Bone marrow (tissue), 2 donors: ENCODE results near the gene CACNG8.
A peak's percentile ranks its signal among the peaks of the same experiment; 100 is the strongest.

Experiments used
- DNase-seq, 2 donors: peaks; one replicate each; lab custom pipeline; 2025; lab: John Stamatoyannopoulos, UW

Gene CACNG8

DNA sequence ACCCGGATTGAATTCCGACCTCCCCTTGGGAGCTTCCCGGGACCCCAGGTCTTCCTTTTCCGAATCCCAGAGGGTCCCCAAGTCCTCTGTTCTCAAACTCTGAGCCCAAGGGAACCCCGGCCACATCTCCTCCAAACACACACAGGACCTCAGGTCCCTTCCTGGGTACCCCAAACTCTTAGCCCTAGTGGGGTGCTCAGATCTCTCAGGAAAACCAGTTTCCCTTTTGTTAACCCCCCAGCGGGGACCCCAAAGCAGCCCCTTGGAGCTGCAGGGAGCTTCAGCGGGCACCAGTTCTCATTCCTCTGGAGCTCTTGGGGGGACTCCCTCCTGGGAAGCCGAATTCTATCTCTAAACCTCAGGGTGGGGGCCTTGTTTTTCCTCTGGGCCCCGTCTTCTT is 29.5 kb downstream of the CACNG8 start:
- DNase-seq, result no peak

DNA sequence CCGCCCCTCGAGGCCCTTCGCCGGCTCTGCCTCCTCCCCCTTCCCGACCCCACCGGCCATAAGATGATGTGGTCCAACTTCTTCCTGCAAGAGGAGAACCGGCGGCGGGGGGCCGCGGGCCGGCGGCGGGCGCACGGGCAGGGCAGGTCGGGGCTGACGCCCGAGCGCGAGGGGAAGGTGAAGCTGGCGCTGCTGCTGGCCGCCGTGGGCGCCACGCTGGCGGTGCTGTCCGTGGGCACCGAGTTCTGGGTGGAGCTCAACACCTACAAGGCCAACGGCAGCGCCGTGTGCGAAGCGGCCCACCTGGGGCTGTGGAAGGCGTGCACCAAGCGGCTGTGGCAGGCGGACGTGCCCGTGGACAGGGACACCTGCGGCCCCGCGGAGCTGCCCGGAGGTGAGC is 30.1 kb downstream of the CACNG8 start:
- no peak for DNase-seq

DNA sequence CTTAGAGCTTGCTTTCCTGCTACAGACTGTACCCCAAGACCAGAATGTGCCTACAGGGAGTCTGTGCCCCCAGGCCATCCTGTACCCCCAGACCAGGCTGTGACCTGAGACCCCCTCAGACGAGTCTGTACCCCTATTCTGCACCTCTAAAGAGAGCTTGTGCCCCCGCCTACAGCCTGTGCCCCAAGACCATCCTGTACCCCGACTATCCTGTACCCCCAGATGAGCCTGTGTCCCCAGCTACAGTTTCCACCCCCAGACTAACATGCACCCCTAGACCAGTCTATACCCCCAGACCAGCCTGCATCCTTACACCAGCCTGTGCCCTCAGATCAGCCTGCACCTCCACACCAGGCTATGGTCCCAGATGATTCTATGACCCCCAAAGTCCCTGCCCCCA is 30.7 kb downstream of the CACNG8 start:
- no peak for DNase-seq

DNA sequence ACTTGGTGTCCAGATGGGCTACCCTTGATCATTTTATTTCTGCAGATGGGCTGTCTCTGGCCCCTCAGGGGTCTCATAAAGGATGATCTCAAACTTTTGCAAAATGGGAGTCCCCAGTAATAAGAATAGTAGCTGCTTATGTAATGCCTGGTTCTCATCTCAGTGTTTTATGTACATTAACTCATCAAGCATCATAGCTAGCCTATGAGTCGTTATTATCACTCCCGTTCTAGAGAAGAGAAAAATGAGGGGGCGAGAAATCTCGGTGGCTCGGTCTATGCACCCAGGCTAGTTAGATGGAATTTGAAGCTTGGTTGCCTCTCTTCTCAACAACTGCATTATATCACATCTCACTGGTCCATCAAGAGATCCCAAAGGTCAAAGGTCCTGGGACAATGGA is 32.1 kb downstream of the CACNG8 start:
- no peak for DNase-seq

DNA sequence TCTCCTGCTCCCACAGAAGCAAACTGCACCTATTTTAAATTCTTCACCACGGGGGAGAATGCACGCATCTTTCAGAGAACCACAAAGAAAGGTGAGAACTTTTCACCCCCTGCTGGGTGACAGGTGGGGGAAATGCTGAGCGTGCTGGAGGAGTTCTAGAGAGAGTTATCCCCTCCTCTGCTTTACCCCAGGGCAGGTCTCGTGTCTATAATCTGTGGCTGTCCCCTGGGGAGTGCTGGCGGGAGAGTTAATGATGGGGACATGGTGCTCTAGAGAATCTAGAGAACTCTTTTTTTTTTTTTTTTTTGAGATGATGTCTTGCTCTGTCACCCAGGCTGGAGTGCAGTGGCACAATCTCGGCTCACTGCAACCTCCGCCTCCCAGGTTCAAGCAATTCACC is 35.5 kb downstream of the CACNG8 start:
- no peak for DNase-seq

DNA sequence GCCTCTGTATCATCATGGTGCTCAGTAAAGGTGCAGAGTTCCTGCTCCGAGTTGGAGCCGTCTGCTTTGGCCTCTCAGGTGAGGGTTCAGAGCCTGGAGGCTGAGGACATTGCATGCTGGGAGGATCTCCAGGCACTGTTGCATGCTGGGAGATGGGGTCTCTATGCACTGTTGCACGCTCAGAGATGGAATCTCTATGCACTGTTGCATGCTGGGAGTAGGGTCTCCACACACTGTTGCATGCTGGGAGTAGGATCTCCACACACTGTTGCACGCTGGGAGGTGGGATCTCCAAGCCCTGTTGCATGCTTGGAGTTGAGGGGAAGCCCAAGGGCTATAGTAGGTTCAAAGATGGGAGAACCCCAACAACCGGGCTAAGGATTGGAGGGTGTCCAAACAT is 37.0 kb downstream of the CACNG8 start:
- no peak for DNase-seq

DNA sequence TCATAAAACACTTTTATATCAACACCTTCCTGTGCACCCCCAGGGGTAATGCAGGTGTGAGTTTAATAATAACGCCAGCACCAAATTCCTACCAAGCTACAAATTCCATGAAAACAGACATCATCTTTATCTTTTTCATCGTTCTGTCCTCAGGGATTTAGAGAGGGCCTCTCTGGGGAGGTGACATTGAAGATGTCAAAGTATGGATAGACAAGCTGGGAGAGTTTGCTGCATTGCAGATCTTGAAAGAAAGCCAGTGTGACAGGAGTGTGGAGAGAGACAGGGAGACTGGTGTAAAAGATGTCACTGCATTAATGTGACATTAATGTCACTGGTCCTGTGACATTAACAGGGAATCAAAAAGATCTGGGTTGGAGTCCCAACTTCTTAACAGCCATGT is 38.8 kb downstream of the CACNG8 start:
- no peak for DNase-seq

DNA sequence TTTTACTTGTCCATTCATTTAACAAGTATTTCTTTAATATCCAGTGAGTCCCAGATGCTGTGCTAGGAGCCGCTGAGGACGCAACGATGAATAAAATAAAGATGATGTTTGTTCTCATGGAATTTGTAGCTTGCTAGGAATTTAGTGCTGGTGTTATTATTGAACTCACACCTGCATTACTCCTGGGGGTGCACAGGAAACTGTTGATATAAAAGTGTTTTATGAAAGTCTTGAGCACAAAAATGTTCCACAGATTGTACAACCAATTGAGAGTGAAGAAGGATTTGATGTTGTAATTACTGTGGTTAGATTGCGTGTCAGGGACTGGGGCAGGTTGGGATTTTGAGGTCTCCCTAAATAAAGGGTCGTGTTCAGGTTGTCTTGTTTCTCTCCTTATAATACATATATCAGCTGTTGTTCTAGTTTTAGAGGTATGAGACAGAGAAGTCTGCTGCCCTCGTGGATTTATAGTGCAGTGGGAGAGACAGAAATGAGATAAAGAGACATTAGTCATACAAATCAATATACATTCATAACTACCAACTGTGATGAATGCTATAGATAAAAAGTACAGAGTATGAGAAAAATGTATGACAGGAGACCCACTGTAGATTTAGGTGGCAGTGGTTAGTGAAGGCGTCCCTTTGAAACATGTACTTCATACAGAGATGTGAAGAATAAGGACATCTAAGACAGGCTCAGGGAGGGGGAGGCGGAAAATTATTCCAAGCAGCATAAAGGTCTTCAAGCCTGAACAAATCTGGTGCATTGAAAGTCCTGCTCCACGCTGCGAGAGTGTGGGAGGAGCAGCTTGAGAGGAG is 40.0 kb downstream of the CACNG8 start:
- DNase-seq, result no peak

DNA sequence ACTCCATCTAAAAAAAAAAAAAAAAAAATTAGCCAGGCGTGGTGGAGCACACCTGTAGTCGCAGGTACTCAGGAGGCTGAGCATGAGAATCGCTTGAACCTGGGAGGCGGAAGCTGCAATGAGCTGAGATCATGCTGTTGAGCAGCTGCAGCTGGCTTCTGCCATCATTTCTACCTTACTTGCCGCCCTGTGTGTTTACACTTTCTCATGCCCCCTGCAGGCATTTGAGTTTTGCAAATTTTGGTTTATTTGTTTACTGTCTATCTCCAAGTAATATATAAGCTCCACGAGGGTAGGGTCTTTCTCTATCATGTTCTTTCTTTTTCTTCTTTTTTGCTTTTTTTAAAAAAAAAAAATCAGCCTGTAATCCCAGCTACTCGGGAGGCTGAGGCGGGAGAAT is 46.7 kb downstream of the CACNG8 start:
- DNase-seq, result no peak

DNA sequence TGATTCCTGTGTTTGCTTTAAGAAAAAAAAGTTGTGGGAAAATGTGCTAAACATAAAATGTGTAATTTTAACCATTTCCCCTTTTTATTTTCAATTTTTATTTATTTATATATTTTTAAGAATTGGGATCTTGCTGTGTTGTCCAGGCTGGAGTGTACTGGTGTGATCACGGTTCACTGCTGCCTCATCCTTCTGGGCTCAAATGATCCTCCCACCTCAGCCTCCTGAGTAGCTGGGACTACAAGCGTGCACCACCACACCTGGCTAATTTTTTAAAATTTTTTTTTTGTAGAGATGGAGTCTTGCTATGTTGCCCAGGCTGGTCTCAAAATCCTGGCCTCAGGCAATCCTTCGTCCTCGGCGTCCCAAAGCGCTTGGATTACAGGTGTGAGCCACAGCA is 47.7 kb downstream of the CACNG8 start:
- no peak for DNase-seq

DNA sequence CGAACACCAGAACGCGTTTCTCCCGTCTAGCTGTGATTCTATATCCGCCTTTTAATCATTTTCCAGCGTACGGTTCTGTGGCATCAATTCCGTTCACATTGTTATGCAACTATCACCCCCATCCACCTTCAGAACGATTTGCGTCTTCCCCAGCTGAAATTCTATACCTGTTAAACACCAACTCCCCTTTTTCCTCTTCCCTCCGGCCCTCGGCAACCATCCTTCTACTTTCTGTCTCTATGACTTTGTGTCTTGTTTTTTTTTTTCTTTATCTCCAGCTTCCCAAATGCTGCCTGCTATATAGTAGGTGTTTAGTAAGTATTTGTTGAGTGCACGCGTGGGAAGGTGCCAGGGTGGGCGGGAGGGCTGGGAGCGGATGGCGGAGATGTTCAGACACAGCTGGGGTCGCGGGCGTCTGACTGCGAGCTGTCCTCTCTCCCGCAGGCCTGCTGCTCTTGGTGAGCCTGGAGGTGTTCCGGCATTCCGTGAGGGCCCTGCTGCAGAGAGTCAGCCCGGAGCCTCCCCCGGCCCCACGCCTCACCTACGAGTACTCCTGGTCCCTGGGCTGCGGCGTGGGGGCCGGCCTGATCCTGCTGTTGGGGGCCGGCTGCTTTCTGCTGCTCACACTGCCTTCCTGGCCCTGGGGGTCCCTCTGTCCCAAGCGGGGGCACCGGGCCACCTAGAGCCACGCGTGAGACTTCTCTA is 48.9 kb downstream of the CACNG8 start:
- DNase-seq, result no peak

DNA sequence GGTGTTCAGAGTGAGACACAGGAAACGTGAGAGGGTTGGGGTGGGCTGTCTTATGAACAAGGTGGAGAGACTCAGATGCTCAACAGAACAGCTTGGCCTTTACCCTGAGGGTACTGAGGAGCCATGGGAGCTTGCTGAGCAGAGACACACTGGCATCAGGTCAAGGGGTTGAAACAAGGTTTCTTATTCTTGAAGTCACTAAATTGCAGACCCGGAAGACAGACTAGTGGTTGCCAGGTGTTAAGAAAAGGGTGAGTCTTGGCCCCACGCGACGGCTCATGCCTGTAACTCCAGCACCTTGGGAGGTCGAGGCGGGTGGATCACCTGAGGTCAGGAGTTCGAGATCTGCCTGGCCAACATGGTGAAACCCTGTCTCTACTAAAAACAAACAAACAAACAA is 51.1 kb downstream of the CACNG8 start:
- no peak for DNase-seq

DNA sequence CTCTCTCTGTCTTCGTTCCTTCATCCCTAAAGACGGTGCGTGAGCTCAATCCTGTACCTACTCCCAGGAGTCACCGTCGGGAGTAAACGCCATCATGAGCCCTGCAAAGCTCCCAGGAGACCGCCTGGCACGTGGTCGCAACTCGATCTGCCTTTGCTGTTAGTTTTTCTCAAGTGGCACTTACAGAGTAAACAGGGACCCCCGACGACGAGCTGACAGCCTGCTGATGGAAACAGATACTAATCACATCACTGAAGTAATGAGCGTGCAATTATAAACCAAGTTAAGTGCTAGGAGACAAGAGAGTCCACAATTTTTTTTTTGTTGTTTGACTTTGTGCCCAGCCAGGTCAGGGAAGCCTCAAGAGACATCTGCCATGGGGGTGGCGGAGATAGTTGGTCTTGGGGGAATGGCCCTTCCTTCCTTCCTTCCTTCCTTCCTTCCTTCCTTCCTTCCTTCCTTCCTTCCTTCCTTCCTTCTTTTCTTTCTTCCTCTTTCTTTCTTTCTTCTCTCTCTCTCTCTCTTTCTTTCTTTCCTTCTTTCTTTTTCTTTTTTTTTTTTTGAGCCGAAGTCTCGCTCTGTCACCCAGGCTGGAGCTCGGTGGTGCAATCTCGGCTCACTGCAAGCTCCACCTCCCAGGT is 52.3 kb downstream of the CACNG8 start:
- DNase-seq, result no peak

DNA sequence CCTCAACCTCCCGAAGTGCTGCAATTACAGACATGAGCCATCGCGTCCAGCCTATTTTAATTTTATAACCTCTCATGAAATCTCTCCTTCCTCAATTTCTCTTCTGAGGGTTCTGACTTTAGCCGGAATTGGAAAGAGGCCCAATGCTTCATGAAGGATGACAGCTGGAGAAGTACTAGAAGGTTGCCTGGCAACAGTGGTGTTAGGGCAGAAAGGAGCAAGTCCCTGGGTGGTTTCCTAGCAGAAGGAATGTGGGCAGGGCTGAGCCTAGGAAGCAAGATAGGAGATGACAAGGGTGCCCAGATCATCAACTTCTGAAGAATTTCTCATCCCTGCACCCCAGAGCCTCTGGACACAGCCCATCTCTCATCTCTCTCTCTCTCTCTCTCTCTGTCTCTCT is 54.5 kb downstream of the CACNG8 start:
- DNase-seq, result no peak

DNA sequence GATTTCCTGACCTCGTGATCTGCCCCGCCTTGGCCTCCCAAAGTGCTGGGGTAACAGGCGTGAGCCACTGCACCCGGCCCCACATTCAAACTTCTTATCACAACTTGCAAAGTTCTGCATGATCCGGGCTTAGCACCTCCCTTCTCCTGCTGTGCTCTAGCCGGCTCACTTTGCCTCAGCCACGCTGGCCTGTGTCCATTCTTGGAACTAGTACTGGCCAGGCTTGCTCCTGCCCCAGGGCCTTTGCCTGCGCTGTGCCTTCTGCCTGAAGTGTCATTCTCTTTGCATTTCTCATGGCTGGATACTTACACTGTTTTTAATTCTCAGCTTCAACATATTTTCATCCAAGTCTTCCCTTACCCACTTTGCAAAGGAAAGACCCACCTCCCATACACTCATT is 58.6 kb downstream of the CACNG8 start:
- no peak for DNase-seq

DNA sequence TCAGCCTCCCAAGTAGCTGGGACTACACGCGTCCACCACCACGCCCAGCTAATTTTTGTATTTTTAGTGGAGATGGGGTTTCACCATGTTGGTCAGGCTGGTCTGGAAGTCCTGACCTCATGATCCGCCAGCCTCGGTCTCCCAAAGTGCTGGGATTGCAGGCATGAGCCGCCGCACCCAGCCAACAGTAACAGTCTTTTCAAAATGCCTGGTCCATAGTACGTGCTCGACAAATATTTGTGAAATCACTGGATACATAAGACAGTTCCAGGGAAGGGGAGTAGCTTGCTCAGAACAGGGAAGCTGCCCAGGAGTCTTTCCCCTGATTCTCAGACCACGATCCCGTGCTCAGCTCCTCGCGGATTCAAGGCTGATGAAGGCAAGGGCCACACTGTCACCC is 59.2 kb downstream of the CACNG8 start:
- no peak for DNase-seq

DNA sequence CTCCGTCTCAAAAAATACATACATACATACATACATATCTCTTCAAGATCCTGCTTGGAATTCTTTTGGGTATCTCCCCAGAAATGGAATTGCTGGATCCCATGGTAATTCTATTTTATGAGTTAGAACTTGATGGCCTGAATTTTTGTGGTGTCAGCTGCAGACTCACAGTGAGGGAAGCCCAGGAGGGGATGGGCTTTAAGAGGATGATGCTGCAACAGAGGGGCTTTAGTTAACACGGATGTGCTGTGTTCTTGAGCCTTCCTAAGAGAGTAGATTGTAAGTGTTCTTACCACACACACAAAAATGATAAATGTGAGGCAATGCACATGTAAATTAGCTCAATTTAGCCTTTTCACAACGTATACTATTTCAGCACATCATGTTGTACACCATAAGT is 60.5 kb downstream of the CACNG8 start:
- no peak for DNase-seq

DNA sequence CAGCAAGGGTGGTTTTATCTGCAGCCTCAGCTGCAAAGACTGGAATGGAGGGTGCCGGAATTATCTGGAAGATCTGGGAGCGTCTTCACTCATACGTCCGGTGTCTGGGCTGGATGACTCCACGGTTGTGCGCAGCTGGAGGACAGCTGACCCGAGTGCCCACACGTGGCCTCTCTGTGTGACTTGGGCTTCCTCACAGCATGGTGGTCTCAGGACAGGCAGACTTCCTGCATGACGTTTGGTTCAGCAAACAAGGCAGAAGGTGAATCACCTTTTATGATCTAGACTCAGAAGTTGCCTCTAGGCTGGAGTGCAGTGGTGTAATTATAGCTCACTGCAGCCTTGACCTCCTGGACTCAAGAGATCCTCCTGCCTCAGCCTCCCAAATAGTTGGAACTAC is 61.9 kb downstream of the CACNG8 start:
- no peak for DNase-seq

DNA sequence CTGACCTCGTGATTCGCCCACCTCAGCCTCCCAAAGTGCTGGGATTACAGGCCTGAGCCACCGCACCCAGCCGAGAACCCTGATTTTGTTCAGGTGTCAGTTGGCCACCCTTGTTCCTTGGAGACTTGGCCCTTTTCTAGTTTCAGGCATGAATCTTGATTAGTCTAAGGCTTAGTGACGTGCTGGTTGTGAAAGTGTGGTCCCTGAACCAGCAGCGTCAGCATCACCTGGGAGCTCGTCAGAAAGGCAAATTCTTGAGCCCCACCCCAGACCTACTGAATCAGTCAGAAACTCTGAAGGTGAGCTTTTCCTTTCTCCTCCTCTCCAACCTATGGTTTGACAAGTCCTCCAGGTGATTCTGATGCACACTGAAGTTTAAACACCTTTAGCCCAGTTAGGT is 63.9 kb downstream of the CACNG8 start:
- no peak for DNase-seq

DNA sequence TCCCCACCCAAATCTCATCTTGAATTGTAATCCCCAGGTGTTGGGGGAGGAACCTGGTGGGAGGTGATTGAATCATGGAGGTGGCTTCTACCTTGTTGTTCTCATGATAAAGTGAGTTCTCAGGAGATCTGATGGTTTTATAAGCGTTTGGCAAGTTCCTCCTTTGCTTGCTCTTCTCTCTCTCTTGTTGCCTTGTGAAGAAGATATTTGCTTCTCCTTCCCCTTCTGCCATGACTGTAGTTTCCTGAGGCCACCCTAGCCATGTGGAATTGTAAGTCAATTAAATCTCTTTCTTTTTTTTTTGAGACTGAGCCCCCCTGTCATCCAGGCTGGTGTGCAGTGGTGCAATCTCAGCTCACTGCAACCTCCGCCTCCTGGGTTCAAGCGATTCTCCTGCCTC is 66.6 kb downstream of the CACNG8 start:
- DNase-seq, result no peak

DNA sequence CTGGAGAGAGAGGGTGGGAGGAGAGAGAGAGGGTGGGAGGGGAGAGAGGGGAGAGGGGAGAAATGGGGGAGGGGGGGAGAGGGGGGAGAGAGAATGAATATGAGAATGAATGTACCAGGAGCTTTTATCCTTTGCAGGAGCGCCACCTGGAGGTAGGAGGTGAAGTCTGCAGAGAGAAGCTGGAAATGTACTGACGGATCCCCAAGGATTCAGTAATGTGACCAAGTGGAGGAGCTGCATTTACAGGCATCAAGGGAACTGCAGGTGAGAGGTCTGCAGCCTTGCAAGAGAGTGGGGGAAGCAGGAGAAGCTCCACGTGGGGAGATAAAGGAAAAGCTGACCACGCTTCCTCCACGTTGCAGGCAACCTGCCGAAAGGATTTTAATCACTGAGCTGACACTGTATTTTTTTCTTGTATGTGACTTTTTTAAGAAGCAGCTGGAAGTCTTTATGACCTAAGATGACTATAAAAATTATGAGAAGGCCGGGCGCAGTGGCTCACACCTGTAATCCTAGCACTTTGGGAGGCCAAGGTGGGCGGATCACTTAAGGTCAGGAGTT is 67.3 kb downstream of the CACNG8 start:
- peak; percentile 25 to 52 for DNase-seq

DNA sequence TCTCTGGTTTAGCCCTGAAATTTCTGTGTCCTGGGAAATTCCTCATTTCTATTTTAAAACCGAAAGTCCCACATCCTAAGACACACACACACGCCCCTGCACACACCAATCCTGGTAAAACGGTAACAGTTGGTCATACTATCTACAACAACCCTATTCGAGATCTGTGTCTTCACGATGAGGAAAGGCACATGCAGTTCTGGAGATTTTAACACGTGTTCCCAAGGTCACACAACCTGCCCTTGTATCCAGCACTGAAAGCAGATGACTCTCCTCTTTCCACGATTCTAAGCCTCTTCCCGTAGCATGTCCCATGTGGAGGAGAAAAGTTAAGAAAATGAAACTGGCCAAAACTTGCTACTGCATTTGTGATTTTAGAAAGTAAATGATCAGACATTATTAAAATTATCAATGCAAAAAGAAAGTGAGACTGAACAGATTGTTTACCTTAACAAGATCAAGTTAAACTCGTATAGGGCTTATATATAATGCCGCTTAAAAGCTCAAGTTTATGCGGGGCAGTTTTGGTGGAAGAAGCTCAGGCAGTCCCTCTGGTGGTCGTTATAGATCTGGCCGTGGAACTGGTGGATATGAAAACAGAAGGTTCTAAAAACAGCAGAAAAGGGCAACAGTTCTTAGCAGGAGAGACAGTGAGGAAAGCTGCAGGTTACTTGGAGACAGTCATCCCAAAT is 68.3 kb downstream of the CACNG8 start:
- no peak for DNase-seq
